ENCODE results near the gene NMRK2. TPM values are rescaled to one million over a fixed set of nuclear protein-coding genes. Genes with fewer than 3 reads are reported as not detected.

Gene NMRK2
- total RNA-seq, 4 donors from 2014 or later = 0.67 TPM; not detected in 3

DNA sequence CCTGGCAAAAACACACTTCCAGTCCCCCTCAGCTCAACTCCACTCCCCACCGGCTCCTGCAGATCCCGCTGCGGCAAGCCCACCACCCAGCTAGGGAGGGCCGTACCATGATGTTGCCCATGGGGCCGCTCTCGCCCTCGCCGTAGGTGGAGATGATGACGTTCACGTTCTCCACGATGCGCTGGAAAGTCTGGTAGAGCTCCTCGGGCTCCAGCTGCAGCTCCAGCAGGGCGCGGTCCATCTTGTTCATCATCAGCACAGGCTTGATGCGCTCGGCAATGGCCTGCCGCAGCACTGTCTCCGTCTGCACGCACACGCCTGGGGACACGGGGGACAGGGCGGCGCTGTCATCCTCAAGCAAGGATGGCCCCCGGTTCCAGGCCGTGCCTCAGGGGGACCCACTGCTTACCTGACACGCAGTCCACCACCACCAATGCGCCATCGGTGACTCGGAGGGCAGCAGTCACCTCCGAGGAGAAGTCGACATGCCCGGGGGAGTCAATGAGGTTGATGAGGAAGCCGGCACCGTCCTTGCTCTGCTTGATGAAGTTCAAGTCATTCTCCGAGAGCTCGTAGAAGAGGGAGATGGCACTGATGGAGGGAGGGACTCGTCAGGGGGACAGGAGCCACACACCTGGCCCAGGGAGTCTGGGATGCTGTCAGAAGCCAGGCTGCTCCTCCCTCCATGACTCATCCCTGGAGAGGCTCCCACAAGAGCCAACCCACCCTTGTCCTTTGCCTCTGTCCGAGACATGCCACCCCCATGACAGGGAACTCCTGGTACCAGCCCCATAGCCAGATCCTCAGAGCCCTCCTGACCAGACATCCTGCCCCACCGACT, 50.1 kb downstream of the NMRK2 start:
- DNase-seq = no peak
- no peaks in the 10 kb centered on the region for H3K36me3 ChIP-seq

DNA sequence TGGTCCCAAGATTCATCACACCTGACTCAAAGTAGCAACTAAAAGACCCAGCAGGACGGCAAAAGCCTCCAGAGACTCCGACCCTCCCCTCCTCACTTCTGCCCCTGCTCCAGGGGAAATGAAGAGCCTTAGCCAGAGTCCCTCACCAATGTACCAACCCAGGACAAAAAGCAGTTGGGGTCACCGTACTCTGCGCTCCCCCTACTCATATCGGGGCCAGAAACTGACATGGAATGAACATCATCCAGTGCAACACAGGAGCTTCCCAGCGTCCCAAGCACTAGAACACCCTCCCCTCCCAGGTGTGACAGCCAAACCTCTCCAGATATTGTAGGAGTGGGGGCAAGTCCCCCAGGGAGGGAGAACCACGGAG, 50.7 kb downstream of the NMRK2 start:
- Histone ChIP-seq H3K4me3 (peak overlapping the region in 1 of 2 donors; percentile 85), H3K9me3 (no peaks in the 10 kb centered on the region), H3K4me1 (peaks cover 0 to 11% of the 10 kb centered on the region in 2 donors), H3K36me3 (no peaks in the 10 kb centered on the region), H3K27me3 (no peaks in the 10 kb centered on the region), H3K27ac (peak overlapping the region; percentile 94 to 96)
- no peak for TF ChIP-seq POLR2A (IDR thresholded peaks at IDR 0.05)
- TF ChIP-seq, protein P1, sequence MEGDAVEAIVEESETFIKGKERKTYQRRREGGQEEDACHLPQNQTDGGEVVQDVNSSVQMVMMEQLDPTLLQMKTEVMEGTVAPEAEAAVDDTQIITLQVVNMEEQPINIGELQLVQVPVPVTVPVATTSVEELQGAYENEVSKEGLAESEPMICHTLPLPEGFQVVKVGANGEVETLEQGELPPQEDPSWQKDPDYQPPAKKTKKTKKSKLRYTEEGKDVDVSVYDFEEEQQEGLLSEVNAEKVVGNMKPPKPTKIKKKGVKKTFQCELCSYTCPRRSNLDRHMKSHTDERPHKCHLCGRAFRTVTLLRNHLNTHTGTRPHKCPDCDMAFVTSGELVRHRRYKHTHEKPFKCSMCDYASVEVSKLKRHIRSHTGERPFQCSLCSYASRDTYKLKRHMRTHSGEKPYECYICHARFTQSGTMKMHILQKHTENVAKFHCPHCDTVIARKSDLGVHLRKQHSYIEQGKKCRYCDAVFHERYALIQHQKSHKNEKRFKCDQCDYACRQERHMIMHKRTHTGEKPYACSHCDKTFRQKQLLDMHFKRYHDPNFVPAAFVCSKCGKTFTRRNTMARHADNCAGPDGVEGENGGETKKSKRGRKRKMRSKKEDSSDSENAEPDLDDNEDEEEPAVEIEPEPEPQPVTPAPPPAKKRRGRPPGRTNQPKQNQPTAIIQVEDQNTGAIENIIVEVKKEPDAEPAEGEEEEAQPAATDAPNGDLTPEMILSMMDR (IDR thresholded peaks at IDR 0.05) = no peak
- no peak for DNase-seq
- intact Hi-C loops (cut with DNase I; ENCODE audit: low total_unique reads) = loop anchor here (10.0 kb wide), 1 partner anchor 221 kb away; no protein-coding TSS in a partner anchor

More for the DNA sequence above, 50.1 kb downstream of the NMRK2 start:
- Histone ChIP-seq H3K4me3 (no peak overlapping the region), H3K4me1 (peaks cover 0 to 11% of the 10 kb centered on the region in 2 donors), H3K9me3 (no peaks in the 10 kb centered on the region), H3K27ac (peak overlapping the region; percentile 94 to 96), H3K27me3 (no peaks in the 10 kb centered on the region)
- intact Hi-C loops (cut with DNase I; ENCODE audit: low total_unique reads) = loop anchor here (10.0 kb wide), 1 partner anchor 222 kb away; no protein-coding TSS in a partner anchor
- no peak for TF ChIP-seq POLR2A (IDR thresholded peaks at IDR 0.05)
- TF ChIP-seq, protein P1 (IDR thresholded peaks at IDR 0.05) = no peak

DNA sequence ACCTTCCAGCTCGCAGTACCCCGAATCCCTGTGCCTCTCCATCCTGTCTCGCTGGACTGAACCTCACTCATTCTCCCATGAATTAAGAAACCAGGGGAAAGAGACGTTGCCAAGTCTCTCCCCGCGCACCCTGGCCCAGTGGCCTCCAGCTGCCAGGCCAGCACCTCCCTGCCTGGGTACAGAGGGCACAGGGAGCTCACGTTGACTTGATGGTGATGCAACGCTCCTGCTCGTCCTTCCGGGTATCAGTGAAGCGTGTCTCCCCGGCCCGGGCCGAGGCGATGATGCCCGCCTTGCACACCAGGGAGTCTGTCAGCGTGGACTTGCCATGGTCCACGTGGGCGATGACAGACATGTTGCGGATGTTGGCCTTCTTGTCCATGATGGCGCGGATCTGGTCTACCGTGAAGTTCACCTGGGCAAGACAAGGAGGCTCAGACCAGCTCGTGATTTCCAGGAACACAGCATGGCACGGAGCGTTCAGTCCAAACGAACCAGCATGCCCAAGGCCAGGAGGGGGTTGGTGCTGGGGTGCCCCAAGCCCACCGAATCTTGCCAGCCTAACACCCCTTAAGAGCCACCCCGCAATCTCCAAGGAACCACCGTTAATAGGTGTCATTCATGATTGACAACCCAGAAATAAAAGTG, 51.2 kb downstream of the NMRK2 start:
- intact Hi-C loops (cut with DNase I; ENCODE audit: low total_unique reads) = loop anchor here (10.0 kb wide), 1 partner anchor 221 kb away; no protein-coding TSS in a partner anchor
- peak overlapping the region; percentile 94 to 96 for H3K27ac ChIP-seq
- TF ChIP-seq POLR2A (IDR thresholded peaks at IDR 0.05) = no peak
- TF ChIP-seq, protein P1 (IDR thresholded peaks at IDR 0.05) = no peak
- H3K4me3 ChIP-seq = peak overlapping the region; percentile 67 to 85
- no peaks in the 10 kb centered on the region for H3K36me3 ChIP-seq
- no peak for DNase-seq
- H3K27me3 ChIP-seq = no peaks in the 10 kb centered on the region
- no peaks in the 10 kb centered on the region for H3K9me3 ChIP-seq
- H3K4me1 ChIP-seq = peaks cover 0 to 11% of the 10 kb centered on the region in 2 donors

DNA sequence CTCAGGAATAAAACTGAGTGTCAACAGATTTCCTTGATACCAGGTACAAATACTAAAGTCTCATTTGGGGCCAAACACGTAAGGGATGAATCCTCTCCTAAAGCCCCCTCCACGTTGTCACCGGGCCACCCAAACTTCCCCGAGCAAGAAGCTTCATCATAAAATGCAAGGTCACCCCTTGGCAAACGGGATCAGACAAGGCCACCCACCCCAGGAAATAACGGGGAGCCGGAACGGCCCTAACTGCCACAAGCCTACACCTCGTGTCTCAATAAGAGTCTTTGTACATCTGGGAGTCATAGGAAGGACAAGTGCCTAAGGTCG, 51.7 kb downstream of the NMRK2 start:
- Histone ChIP-seq H3K36me3 (no peaks in the 10 kb centered on the region), H3K9me3 (no peaks in the 10 kb centered on the region), H3K27ac (peak overlapping the region; percentile 94 to 96), H3K4me1 (peaks cover 0 to 11% of the 10 kb centered on the region in 2 donors), H3K4me3 (peak overlapping the region; percentile 67 to 85), H3K27me3 (no peaks in the 10 kb centered on the region)
- no peak for DNase-seq
- intact Hi-C loops (cut with DNase I; ENCODE audit: low total_unique reads) = loop anchor here (10.0 kb wide), 1 partner anchor 220 kb away; no protein-coding TSS in a partner anchor
- TF ChIP-seq, protein P1 (IDR thresholded peaks at IDR 0.05) = no peak
- TF ChIP-seq POLR2A (IDR thresholded peaks at IDR 0.05) = no peak

Data from uterus (tissue), 4 donors.